ENCODE results near the gene KMT5C. TPM values are rescaled to one million over a fixed set of nuclear protein-coding genes. Genes with fewer than 3 reads are reported as not detected.

The KMT5C gene
- polyA plus RNA-seq, 3 donors from 2014 or later = 0.79 to 2.2 (median 2.1) TPM

- H3K27me3 Mint-ChIP-seq (ENCODE audit: low read depth in 3 of 3) = peaks cover 13 to 22% (median 16%) of the 10 kb centered on the region in 3 donors
- peak in 1 of 3 donors; percentile 42 for DNase-seq
- peaks cover 2 to 12% (median 3%) of the 10 kb centered on the region in 3 donors for H3K36me3 Mint-ChIP-seq
- peak within 1 kb of the TSS; percentile 94 to 100 (median 98) for H3K4me3 Mint-ChIP-seq
- H3K27ac Mint-ChIP-seq = peak within 1 kb of the TSS; percentile 96 to 100 (median 98)
- peaks cover 59 to 63% of the 10 kb centered on the region in 2 donors for H3K4me1 Mint-ChIP-seq
- no peaks in the 10 kb centered on the region for H3K9me3 Mint-ChIP-seq
These were observed 44.6 kb downstream of the KMT5C start, which contains the start of gene TMEM238 for GRCh38 chr19:55384131-55384919. TMEM238 (minus strand) TSS chr19:55384292; CDS start chr19:55384259, 33 bp downstream.

DNA sequence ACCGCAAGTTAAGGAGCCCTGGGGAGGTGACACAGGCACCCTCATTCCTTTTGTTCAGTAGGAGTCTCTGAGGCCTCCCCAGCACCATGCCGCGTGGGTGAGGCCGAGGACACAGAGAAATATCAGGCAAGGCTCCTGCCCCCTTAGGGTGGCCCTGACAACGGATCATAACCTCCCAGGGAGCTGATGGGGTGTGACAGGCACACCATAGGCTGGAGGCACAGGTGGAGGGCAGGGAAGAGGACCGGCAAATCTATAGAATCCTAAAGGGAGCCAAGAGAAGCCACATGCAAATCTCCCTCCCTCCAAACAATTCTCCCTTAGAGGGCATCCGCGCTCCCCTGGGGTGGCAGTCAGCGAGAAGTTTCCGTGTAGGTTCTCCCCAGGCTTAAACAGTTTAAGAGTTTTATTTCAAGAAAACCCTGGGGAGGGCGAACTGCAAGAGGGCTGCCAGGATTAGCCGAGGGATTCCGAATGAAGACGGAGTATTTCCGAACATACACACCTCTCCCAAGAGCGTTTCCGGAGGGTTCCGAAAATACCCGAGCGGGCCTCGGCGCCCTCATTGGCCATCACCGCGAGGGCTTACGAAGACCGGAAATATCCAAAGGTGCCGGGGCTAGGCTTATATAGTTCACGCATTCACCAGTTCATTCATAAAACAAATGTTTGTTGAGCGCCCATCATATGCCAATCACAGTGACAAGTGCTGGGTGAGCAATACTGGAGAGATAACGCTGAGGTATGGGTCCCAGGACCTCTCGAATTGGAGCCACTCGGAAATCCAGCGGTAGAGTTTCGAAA is 45.4 kb downstream of the KMT5C start:
- peak; percentile 94 to 96 (median 95) for DNase-seq
- Mint-ChIP-seq H3K27ac (peak overlapping the region; percentile 96 to 100 (median 98)), H3K36me3 (peaks cover 0 to 17% (median 8%) of the 10 kb centered on the region in 3 donors), H3K4me1 (peaks cover 64 to 71% of the 10 kb centered on the region in 2 donors), H3K9me3 (no peaks in the 10 kb centered on the region), H3K4me3 (peak overlapping the region; percentile 94 to 100 (median 98)), H3K27me3 (ENCODE audit: low read depth in 3 of 3) (peaks cover 13 to 22% (median 16%) of the 10 kb centered on the region in 3 donors)

DNA sequence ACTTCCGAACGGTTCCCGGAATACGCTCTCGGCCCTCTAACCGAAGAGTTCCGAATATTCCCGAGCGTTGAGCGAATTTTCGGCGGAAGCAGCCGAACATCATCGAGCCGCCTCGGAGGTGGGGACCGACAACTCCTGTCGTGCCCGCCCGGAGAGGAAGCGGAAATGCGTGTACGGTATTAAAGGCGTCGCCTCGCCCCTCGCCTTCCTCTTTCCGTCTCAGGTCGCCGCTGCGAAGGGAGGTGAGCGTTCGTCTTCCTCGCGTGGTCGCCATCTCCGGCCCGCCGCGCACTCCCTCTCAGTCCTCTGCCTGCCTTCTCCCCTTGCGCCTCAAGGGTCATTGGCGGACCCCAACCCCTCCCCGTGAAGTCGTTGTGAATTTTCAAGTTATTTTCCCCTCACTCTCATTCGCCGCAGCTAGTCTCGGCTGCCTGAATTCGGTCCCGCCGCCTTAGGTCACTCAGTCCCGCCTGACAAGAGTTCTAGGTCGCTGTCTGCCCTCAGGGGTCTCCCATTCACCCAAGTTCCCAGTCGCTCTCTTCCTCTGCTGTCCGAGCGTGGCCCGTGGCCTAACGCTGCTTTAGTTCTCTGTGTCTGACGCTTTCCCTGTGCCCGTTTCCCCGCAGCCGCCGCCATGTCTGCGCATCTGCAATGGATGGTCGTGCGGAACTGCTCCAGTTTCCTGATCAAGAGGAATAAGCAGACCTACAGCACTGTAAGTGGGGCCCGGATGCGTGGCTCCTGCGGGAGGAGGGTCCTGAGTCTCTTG is 46.2 kb downstream of the KMT5C start, which contains the start of gene RPL28:
Gene RPL28 (plus strand): TSS at position 209 of the 769 bp plus-strand sequence. CDS start 426 bp downstream, at position 635.
- peaks cover 67 to 76% of the 10 kb centered on the region in 2 donors for H3K4me1 Mint-ChIP-seq
- H3K27me3 Mint-ChIP-seq (ENCODE audit: low read depth in 3 of 3) = peaks cover 13 to 25% (median 16%) of the 10 kb centered on the region in 3 donors
- H3K9me3 Mint-ChIP-seq = no peaks in the 10 kb centered on the region
- peaks cover 0 to 17% (median 8%) of the 10 kb centered on the region in 3 donors for H3K36me3 Mint-ChIP-seq
- DNase-seq = peak; percentile 99
- peak within 1 kb of the TSS; percentile 94 to 100 (median 98) for H3K4me3 Mint-ChIP-seq
- H3K27ac Mint-ChIP-seq = peak within 1 kb of the TSS; percentile 96 to 100 (median 98)

DNA sequence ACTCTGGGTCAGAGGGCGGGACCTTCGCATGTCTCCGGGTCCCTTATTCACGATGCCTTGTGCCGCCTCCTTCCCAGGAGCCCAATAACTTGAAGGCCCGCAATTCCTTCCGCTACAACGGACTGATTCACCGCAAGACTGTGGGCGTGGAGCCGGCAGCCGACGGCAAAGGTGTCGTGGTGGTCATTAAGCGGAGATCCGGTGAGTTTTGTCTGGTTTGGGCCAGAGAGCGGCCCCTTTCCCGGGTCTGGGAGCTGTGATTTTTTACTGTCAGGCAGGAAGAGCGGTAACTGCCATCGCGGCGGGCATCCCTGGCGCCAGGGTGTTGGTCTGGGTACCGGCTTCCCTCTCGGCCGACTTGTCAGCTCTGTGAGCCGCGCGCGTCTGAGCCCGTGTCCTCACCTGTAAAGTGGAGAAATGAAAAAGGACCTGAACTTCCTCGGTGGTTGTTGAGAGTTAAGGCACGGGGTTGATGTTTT is 46.9 kb downstream of the KMT5C start:
- peak overlapping the region; percentile 94 to 100 (median 98) for H3K4me3 Mint-ChIP-seq
- peaks cover 67 to 77% of the 10 kb centered on the region in 2 donors for H3K4me1 Mint-ChIP-seq
- no peaks in the 10 kb centered on the region for H3K9me3 Mint-ChIP-seq
- H3K27ac Mint-ChIP-seq = peak overlapping the region; percentile 96 to 100 (median 98)
- H3K36me3 Mint-ChIP-seq = peaks cover 0 to 17% (median 8%) of the 10 kb centered on the region in 3 donors
- H3K27me3 Mint-ChIP-seq (ENCODE audit: low read depth in 3 of 3) = peaks cover 13 to 25% (median 16%) of the 10 kb centered on the region in 3 donors
- no peak for DNase-seq

DNA sequence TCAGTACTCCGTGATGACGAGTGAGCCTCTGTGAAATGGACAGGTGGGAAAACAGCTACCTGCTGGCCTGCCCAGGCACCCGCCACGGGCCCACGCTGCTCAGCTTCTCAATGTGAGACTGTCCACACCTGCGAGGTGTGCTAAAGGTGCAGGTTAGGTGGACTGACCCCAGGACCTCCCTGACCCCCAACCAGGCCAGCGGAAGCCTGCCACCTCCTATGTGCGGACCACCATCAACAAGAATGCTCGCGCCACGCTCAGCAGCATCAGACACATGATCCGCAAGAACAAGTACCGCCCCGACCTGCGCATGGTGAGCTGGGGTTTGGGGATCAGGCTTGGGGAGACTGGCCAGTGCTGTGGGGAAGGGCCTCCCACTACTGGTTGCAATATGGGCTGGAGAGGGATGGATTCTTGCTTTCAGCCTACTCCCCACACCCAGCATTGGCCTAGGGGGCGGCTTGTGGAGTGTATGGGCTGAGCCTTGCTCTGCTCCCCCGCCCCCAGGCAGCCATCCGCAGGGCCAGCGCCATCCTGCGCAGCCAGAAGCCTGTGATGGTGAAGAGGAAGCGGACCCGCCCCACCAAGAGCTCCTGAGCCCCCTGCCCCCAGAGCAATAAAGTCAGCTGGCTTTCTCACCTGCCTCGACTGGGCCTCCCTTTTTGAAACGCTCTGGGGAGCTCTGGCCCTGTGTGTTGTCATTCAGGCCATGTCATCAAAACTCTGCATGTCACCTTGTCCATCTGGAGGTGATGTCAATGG is 48.2 kb downstream of the KMT5C start:
- Mint-ChIP-seq H3K4me1 (peaks cover 56 to 72% of the 10 kb centered on the region in 2 donors), H3K27me3 (ENCODE audit: low read depth in 3 of 3) (peaks cover 13 to 27% (median 16%) of the 10 kb centered on the region in 3 donors), H3K27ac (peak overlapping the region in 5 of 6 donors; percentile 48 to 99 (median 79)), H3K36me3 (peaks cover 0 to 21% (median 8%) of the 10 kb centered on the region in 3 donors), H3K9me3 (no peaks in the 10 kb centered on the region), H3K4me3 (peak overlapping the region; percentile 94 to 100 (median 98))
- DNase-seq = no peak

DNA sequence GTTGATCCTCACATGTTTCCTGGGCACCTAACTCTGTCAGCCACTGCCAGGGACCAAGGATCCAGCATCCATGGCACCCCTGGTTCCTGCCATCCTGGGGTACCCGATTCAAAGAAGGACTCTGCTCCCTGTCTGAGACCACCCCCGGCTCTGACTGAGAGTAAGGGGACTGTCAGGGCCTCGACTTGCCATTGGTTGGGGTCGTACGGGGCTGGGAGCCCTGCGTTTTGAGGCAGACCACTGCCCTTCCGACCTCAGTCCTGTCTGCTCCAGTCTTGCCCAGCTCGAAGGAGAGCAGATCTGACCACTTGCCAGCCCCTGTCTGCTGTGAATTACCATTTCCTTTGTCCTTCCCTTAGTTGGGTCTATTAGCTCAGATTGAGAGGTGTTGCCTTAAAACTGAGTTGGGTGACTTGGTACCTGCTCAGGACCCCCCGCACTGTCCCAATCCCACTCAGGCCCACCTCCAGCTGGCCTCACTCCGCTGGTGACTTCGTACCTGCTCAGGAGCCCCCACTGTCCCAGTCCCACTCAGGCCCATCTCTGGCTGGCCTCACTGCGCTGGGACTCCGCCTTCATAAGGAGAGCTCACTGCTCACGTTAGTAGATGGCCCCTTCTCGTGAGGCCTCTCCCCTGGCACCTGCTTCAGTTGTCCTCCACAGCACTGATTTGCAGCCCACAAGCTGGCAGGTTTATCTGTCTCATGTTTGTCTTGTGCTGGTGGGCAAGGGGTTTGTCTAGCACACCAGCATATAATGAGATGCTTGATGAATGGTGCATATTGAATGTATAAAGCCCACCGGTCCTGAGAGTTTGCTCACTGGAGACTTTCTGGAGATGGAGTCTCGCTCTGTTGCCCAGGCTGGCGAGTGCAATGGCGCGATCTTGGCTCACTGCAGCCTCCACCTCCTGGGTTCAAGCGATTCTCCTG is 50.0 kb downstream of the KMT5C start:
- peaks cover 46 to 63% of the 10 kb centered on the region in 2 donors for H3K4me1 Mint-ChIP-seq
- H3K27ac Mint-ChIP-seq = peak overlapping the region in 5 of 6 donors; percentile 30 to 82 (median 70)
- H3K36me3 Mint-ChIP-seq = peaks cover 0 to 21% (median 8%) of the 10 kb centered on the region in 3 donors
- DNase-seq = no peak
- peak overlapping the region in 3 of 5 donors; percentile 32 to 47 (median 35) for H3K4me3 Mint-ChIP-seq
- H3K9me3 Mint-ChIP-seq = no peaks in the 10 kb centered on the region
- peaks cover 13 to 27% (median 16%) of the 10 kb centered on the region in 3 donors for H3K27me3 Mint-ChIP-seq (ENCODE audit: low read depth in 3 of 3)

DNA sequence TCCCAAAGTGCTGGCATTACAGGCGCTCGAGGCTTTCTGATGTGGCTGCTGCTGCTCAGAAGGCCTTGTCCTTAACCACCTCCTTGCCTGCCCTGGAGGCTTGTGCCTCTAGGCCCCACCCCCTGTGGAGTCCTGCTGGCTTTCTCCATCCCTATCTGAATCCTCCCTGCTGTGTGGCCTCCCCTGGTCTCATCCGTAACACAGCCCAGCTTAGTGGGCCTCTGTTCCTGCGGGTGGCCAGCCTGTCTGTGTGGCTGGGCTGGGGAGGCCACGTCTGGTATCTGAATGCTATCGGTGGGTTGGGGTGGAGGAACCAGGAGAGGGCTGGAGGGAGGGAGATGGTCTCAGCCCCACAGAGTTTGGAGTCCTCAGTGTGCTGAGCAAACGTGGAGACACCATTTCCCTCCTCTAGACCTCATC is 50.8 kb downstream of the KMT5C start:
- Mint-ChIP-seq H3K9me3 (no peaks in the 10 kb centered on the region), H3K27ac (peak overlapping the region in 4 of 6 donors; percentile 12 to 60 (median 16)), H3K27me3 (ENCODE audit: low read depth in 3 of 3) (peaks cover 9 to 24% (median 12%) of the 10 kb centered on the region in 3 donors), H3K36me3 (peaks cover 0 to 21% (median 8%) of the 10 kb centered on the region in 3 donors), H3K4me1 (peaks cover 39 to 55% of the 10 kb centered on the region in 2 donors), H3K4me3 (no peak overlapping the region)
- no peak for DNase-seq

DNA sequence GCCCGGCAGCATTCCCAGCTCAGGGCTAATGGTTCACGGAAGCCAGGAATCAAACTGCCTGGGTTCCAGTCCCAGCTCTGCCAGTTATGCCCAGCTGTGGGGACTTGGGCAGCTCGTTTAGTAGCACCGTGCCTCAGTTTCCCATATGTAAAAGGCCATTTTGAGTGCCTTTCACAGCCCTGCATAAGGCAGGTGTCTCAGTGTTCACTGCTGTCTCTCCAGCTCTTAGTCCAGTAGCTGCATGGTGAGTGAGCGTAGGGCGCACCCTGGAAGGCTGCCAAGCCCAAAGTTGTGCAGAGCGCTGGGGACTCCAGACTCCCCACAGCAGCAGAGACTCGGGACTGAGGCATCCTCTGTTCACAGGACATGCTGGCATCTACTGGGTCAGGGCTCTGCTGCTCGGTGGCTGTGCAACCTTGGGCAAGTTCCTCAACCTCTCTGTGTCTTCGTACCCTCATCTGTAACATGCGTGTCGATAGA is 51.6 kb downstream of the KMT5C start:
- Mint-ChIP-seq H3K4me3 (no peak overlapping the region), H3K27ac (peak overlapping the region in 1 of 6 donors; percentile 29), H3K4me1 (peaks cover 36 to 49% of the 10 kb centered on the region in 2 donors), H3K9me3 (no peaks in the 10 kb centered on the region), H3K36me3 (peaks cover 0 to 18% (median 5%) of the 10 kb centered on the region in 3 donors), H3K27me3 (ENCODE audit: low read depth in 3 of 3) (peaks cover 3 to 17% (median 4%) of the 10 kb centered on the region in 3 donors)
- no peak for DNase-seq

DNA sequence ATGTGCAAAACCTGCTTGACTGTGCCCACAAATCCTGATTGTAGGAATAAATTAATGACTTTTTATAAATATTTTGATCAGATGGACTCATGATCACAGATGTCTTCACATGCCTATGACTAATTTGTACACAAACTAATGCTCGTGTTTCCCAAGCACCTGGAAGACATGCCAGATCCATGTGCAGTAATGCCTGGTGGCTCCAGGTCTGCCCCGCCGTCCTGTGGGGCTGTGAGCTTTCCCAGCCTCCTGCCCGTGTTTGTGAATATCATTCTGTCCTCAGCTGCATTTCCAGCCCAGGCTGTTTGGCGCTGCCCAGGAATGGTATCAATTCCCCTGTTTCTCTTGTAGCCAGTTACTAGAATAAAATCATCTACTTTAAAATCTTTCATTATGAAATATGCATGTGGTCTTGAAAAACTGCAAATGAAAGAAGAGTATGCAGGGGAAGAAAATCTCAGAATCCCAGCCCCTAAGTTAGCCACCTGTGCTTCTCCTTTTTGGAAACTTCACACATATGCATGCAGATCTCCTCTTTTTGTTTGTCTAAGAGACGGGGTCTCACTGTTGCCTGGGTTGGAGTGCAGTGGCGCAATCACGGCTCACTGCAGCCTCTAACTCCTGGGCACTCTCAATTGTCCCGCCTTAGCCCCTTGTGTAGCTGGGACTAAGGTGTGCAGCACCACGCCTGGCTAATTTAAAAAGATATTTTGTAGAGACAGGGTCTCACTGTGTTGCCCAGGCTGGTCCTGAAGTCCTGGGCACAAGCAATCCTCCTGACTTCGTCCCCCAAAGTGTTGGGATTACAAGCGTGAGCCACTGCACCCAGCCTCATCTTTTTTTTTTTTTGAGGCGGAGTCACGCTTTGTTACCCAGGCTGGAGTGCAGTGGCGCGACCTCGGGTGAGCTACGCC is 52.3 kb downstream of the KMT5C start:
- Mint-ChIP-seq H3K4me1 (peaks cover 29 to 42% of the 10 kb centered on the region in 2 donors), H3K9me3 (no peaks in the 10 kb centered on the region), H3K27ac (peak overlapping the region in 2 of 6 donors; percentile 34 to 39), H3K27me3 (ENCODE audit: low read depth in 3 of 3) (peaks cover 0 to 9% (median 2%) of the 10 kb centered on the region in 3 donors), H3K36me3 (peaks cover 0 to 14% (median 5%) of the 10 kb centered on the region in 3 donors), H3K4me3 (no peak overlapping the region)
- DNase-seq = no peak

Data from immature natural killer cell (primary cell).